Measurements from ENCODE around the gene TTLL11.
A peak's percentile ranks its signal among the peaks of the same experiment; 100 is the strongest.

Gene TTLL11

GRCh38 chr9:121776739-121777637 is 316.1 kb downstream of the TTLL11 start:
- Histone ChIP-seq H3K4me3 (replicated peaks; ENCODE audit: low read depth, low read length) (no peak overlapping the region), H3K27me3 (replicated peaks; ENCODE audit: control insufficient read depth, insufficient read depth, low read length) (no peaks in the 10 kb centered on the region), H3K36me3 (ENCODE audit: control insufficient read depth, insufficient read depth, low read length) (no peaks in the 10 kb centered on the region)
- no peak for TF ChIP-seq CTCF (IDR thresholded peaks at IDR 0.05; ENCODE audit: insufficient read depth, low read length, poor library complexity, severe bottlenecking)
- no peak for DNase-seq (ENCODE audit: extremely low read depth, insufficient read length)

- Histone ChIP-seq H3K4me3 (replicated peaks; ENCODE audit: low read depth, low read length) (no peak overlapping the region), H3K27me3 (replicated peaks; ENCODE audit: control insufficient read depth, insufficient read depth, low read length) (no peaks in the 10 kb centered on the region), H3K36me3 (ENCODE audit: control insufficient read depth, insufficient read depth, low read length) (no peaks in the 10 kb centered on the region)
- no peak for TF ChIP-seq CTCF (IDR thresholded peaks at IDR 0.05; ENCODE audit: insufficient read depth, low read length, poor library complexity, severe bottlenecking)
- no peak for DNase-seq (ENCODE audit: extremely low read depth, insufficient read length)
These were observed 316.9 kb downstream of the TTLL11 start for GRCh38 chr9:121776001-121776738.

- Histone ChIP-seq H3K36me3 (ENCODE audit: control insufficient read depth, insufficient read depth, low read length) (no peaks in the 10 kb centered on the region), H3K27me3 (replicated peaks; ENCODE audit: control insufficient read depth, insufficient read depth, low read length) (no peaks in the 10 kb centered on the region), H3K4me3 (replicated peaks; ENCODE audit: low read depth, low read length) (no peak overlapping the region)
- DNase-seq (ENCODE audit: extremely low read depth, insufficient read length), result no peak
- TF ChIP-seq CTCF (IDR thresholded peaks at IDR 0.05; ENCODE audit: insufficient read depth, low read length, poor library complexity, severe bottlenecking), result peak; percentile 11
These were observed 318.1 kb downstream of the TTLL11 start for GRCh38 chr9:121774715-121775613.

GRCh38 chr9:121773954-121774714 is 319.0 kb downstream of the TTLL11 start:
- no peak for TF ChIP-seq CTCF (IDR thresholded peaks at IDR 0.05; ENCODE audit: insufficient read depth, low read length, poor library complexity, severe bottlenecking)
- DNase-seq (ENCODE audit: extremely low read depth, insufficient read length), result no peak
- Histone ChIP-seq H3K36me3 (ENCODE audit: control insufficient read depth, insufficient read depth, low read length) (no peaks in the 10 kb centered on the region), H3K4me3 (replicated peaks; ENCODE audit: low read depth, low read length) (no peak overlapping the region), H3K27me3 (replicated peaks; ENCODE audit: control insufficient read depth, insufficient read depth, low read length) (no peaks in the 10 kb centered on the region)
